Hematopoietic multipotent progenitor cell (in vitro differentiated cells): Measurements from ENCODE around the gene DLEC1. TPM values are rescaled to one million over a fixed set of nuclear protein-coding genes. Genes with fewer than 3 reads are reported as not detected.
"Not testable (repeated sequence)": the region's sequence is repeated elsewhere in the genome, so short reads cannot be mapped to it uniquely, and the experiment has no call there.

Experiments
- DNase-seq, 3 donors: peaks; one replicate each; pipeline ENCODE4 v3.0.0-alpha.2; 2011 to 2015; ENCODE audit warnings: low read depth in 2 of 3, low spot score in 2 of 3
- total RNA-seq: library from RNA; depleted of rRNA; stranded (reverse); fragments of >200 nt; gene quantifications from one replicate; pipeline ENCODE4 v1.2.3, GENCODE V29; 2012

Gene DLEC1
- total RNA-seq, 1 donor = 0.54 TPM

DNA sequence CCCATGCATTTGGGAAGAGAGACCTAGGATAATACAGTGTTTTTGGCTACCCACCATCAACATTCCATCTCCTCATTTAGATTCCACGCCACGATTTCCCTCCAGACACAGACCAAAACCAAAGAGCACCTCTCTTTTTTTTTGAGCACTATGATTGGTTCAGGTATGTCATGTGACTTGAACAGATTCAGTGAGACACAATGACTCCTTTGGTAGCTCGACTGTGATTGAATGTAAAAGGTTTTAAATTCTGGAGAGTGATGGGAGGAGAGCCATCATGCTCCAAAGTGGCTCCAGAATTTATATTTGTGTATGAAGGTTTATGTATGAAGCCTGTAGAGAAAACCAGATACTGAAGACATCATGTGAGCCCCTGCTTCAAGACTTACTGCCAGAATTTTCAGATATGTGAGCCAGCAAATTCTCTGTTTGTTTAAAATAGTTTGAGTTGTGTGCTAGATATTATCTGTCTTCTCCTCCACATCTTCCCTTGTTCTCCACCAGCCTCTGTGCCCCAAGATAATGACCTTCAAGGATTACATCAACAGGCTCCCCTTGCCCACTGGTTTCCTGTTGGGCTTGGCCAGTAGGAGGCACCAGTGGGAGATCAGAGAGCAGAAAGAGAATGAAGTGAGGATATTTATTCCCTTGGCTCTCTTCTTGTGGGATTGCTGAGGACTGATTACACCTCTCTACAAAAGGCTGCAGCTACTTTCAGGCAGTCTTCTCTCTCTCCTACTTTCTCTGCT is 111.9 kb downstream of the DLEC1 start:
- DNase-seq = no peak

DNA sequence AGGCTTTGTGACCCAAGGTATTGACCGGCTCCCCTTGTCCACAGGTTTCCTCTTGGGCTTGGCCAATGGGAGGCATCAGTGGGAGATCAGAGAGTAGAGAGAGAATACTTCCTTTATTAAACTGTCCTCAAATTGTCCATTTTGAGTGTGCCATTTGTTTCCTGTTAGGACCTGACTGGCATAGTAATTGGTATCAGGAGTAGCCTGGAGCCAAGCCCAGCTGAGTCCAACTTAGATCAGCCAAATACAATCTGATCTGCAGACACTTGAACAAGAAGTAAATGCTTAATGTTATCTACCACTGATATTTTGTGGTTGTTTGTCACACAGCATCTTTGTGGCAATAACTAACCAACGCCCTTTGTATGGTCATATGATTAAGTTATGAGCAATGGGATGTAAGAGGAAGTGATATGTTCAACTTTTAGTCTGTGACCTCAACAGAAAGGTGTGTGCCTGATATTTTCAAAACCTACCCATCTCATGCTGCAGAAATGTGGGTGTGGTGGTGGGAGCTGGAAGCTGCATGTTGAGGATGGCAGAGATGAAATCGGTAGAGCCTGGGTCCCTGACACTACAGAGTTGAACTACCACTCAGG is 112.8 kb downstream of the DLEC1 start:
- DNase-seq = peak in 1 of 3 donors; percentile 15

DNA sequence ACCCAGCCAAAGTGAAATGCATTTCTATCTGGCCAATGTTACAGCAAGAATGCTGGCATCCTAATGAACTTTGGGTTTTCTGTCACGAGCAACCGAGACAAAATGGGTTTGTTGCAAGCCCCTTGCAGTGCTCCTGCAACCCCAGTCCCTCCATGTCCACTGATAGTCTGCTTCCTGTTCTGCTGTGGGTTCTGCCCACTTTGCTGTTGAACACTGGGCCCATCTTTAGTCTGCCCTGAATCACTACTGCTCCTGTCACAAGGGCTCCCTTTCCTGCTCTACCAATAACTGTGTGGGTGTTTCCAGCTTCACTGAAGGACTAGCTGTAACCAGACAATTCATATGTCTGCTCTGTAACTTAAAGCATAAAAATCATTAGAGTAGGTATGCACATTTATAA is 113.6 kb downstream of the DLEC1 start:
- no peak for DNase-seq

DNA sequence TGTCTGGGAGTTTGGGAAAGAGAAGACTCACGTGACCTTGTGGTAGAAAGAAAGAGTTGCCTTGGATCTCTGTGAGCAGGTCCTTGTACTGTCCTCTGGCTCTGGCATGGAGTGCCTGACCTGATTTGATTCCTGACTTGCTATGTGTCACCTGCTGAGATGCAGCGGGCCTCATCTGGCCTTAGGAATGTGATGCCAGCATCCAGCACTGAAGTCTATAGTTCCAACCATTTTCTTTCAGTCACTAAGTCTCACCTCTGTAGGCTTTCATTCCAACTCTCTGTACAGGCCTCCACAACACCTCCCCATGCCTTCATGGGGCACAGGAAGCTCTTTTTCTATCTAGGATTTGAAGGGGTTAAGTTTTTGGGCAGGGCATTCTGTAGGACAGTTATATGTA is 114.2 kb downstream of the DLEC1 start:
- DNase-seq = no peak

DNA sequence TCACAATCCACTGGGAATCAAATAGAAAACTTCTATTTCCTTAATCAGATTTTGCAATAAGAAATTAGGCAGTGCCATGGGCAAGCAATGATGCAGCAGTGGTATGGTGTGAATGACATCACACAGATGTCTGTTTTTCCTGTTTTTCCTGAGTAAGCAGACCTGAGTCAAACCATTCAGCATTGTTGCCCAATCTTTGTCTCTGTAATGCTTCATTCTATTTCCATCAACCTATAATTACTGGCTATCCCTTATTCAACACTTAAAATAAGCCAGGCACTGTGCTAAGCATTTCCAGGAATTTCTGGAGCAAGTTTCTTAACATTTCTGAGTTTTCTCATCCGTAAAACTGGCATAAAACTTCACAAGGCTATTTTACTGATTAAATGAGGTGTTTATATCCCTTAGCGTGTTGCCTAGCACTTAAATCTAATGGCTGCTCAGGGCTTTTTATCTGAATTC is 115.1 kb downstream of the DLEC1 start:
- DNase-seq = no peak

DNA sequence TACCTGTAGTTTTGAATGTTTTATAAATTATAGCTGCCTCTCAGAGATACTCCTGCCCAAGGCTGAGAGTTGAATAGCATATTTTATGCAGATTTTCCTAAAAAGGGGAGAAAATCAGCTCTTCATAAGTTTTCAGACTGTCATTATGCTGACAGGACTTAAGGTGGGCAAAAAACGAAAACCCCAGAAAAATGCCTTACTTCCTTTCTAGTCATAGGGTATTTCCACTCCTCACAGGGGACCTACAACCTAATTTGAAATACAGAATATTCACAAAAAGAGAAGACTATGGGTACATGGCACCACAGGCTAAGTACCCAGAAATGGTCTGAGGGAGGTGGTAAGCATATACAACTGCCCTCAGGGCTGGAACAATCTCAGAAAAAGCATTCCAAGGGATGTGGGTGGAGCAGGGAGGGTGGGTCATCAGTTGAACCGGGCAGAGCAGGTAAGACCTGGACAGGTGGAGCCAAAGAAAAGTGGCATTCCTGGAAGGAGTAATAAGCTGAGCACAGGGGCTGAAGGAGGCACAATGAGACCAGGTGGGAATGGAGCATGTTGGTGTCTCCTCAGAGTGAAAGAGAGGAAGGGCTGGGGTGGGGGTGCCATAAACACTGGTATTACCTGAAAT is 115.7 kb downstream of the DLEC1 start:
- DNase-seq = no peak

DNA sequence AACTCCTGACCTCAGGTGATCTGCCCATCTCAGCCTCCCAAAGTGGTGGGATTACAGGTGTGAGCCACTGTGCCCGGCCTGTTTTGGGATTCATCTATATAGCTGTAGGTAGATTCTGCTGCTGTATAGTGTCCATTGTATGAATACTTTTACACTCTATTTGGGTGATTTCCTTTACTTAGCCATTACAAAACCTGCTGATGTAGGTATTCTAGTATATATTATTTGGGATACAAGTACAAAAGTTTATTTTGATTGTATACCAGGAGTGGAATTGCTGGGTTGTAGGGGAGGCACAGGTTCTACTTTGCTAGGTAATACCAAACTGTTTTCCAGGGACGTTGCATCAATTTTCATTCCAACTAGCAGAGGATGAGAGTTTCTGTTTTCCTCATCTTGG is 116.8 kb downstream of the DLEC1 start:
- no peak for DNase-seq

DNA sequence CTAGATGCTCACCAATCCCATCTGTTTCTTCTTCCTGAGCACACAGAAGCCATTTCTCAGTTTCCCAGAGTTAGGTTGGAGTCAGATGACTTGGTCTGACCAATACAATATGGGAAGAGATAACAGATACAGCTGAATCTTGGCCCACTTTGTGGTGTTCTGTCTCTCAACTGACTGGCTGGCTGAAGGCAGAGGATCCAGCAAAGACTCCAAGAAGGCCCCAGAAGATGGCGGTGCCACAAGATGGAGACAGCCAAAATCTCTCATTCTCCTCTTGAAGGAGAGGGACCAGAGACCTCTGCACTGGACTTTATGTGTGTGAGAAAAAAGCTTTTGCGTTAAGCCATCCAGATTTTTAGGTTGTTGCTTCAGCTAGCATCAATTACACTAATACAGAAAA is 118.1 kb downstream of the DLEC1 start:
- no peak for DNase-seq

DNA sequence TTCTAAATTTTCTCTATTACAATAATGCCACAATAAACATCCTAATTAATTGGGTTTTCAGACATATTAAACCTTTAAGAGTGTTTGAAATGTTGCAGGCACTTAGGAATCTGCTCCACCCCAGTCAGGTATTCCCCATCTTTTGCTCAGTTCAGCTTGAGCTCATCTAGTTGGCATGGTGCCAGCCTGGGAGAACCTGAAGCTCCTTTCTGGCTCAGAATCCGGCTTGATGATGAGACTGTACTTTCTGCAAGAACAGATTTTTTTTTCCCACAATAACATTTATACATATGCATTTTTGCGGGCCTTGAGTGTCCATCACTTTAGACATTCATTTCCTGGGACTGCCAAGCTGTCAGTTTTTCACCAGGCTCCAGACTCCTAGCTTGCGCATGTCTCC is 118.6 kb downstream of the DLEC1 start:
- no peak for DNase-seq

DNA sequence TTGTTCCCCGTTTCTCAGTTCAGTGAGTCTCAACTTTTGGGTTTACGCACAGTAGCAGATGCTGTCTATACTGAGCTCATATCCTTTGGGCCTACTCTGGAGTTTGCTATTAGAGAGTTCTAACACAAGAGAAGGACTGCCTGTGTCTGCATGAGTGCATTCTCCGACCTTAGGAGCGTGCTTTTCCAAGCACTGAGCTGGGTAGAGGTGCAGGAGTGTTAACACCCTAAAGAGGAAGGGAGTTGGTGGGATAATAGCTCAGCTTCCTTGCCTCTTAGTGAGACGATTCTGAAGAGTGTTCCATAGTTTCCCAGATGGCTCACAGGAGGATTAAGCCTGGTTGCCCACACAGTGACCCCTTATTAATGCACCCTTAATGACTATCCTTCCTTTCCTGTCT is 119.5 kb downstream of the DLEC1 start:
- no peak for DNase-seq

DNA sequence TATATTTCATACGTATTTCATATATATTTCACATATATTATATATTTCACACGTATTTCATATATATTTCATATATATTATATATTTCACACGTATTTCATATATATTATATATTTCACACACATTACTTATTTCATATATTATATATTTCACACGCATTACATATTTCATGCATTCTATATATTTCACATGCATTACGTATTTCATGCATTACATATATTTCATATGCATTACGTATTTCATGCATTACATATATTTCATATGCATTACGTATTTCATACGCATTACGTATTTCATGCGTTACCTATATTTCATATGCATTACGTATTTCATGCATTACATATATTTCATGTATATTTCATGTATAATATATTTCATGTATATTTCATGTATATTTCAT is 121.7 kb downstream of the DLEC1 start:
- DNase-seq = not testable (repeated sequence)

DNA sequence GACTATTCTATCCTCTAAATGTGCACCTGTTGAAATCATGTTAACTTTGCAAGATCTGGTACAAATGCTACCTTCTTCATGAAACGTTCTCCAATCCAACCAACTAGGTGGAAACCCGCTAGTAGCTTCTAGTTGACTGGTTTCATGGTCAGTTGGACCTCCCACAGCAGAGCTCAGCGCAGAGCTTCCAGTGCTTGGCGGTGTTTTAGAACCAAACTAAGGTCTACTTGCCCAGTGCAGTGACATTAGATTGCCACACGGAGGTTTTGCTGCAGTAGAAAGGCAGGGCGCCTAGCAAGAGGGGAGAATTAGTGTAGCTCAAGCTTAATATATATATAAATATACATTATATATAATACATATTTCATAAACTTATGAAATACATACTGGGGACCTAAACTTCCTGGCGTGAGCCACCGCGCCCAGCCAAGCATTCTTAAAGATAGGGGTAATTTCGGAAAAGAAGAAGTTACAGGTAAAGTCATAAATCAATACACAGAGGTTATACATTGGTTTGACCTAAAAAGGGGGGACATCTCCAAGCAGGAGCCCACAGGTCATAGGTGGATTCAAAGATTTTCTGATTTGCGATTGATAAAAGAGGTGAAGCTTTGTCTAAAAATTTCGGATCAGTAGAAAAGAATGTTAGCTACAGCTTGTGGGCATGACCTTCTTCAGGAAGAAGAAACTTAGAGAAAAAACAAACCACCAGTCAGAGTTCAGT is 124.3 kb downstream of the DLEC1 start:
- DNase-seq = peak in 2 of 3 donors; percentile 32 to 56

DNA sequence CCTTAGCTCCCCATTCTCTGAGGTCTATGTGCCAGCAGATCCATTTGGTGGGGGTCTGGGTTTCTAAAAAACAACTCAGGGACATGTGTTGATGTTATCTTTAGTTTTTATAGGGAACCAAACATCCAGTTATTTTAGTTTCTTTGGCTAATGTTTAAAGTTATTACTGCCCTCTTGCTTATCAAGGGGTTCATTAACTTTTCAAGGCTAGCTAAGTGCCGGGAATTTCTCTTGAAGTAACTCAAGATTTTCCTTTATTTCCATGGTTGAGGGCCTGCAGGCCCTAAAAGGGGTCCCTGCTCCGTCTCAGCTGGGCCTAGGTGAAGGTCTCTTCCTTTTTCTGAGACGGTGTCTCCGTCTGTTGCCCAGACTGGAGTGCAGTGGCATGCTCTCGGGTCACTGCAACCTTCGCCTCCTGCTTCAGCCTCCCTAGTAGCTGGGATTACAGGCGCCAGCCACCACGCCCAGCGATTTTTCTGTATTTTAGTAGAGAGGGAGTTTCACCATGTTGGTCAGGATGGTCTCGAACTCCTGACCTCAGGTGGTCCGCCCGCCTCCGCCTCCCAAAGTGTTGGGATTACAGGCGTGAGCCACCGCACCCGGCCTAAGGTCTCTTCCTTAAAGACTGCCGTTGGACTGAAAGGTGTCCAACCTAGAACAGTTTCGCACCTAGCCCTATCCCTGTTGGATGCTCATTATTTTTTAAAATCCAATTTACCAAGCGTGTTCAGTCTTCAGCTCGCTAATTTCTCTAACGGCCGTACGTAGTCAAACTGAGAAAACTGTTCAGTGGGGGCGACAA is 125.0 kb downstream of the DLEC1 start:
- DNase-seq = no peak

DNA sequence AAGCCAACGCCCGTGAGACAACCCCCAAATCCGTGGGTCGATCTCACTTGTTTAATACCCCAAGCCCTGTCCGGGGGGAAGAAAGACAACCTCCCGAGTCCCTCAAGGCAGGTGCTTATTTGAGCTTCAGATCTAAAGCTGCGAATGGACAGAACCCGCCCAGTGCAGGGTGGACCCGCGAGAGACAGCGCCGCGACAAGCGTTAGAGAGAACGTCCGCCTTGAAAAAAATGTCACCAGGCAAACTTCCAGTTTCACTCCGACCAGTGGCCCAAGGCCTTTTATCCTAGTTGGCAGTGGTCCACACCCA is 125.6 kb downstream of the DLEC1 start:
- no peak for DNase-seq

DNA sequence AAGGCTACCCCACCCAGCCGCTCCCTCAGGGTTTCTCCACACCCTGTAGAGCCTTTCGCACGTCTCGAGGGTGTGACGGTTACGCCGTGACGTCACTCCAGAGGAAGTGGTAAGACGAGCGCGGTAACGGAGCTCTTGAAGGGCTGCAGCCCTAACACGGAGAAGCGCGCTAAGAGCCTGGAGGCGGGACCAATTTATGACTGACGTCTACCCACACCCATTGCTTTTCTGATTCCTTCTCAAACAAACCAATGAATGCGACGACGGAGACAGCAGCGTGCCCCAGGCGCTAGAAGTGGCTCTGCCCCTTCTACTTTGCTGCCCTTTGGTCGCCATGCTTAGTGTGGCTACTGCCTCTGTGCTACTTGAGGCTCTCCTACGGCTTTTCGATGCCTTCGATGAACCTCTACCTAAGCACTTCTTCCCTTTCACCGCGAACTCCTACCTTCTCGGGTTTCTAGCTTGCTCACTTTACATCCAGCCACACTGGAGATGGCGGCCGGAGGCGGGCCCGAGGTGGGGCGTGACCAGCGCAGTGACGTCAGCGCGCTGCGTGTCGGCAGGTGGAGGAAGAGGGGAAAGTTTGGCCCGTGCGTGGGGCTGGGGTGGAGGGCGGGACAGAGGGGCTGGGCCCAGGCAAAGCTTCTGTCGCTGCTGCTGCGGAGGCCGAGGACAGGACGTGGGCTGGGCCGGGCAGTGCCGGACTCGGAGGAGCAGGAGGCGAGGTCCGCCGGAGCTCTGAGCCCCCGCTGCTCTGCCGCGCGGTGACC is 126.1 kb downstream of the DLEC1 start, which contains the start of gene OXSR1:
OXSR1 (plus strand) TSS at position 586 of the 770 bp plus-strand sequence. CDS start 340 bp downstream, outside the sequence.
- DNase-seq = peak; percentile 98 to 100 (median 100)

DNA sequence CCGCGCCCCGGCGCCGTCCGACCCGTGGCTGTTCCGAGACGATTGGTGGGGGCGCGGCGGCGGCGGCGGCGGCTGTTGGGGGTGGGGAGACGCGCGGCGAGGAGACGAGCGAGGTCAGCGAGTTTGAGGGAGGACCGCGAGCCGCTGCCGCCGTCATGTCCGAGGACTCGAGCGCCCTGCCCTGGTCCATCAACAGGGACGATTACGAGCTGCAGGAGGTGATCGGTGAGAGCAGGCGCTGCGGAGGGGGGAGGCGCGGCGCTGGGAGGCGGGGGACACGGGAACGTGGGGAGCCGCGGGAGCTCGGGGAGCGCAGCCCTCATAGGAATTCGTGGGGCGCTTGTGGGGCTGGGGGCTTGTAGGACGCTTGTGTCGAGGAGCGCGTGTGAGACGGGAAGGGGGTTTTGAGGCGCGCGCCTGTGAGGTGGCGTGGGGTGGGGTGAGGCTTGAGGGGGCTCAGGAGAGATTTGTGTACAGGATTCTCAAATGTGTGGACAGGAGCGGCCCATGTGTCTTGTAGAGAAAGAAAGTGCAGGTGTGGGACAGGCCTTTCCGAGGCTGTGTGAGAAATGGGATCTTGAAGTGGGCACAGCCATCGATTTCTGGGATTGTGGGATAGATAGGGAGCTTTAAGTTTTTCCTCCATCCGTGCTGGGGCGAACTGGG is 126.8 kb downstream of the DLEC1 start:
- peak in 2 of 3 donors; percentile 35 to 36 for DNase-seq

DNA sequence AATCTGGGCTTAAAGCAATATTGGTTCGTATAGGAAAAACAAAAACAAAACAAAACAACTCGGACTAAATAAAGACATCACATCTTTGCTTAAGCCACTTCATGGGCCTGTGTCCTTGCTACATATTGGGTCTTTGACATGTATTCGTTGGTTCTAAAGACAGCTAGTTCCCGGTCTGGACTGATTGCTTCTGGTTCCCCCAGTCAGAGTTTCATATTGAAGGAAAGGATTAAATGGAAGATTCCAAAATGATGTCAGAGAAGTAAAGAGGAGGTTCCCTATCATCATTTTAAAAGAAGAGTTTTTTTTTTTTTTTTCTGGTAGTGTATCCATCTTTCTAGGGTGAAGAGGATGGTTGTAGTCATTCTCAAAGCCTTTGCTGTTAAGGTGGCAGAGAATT is 128.6 kb downstream of the DLEC1 start:
- no peak for DNase-seq

DNA sequence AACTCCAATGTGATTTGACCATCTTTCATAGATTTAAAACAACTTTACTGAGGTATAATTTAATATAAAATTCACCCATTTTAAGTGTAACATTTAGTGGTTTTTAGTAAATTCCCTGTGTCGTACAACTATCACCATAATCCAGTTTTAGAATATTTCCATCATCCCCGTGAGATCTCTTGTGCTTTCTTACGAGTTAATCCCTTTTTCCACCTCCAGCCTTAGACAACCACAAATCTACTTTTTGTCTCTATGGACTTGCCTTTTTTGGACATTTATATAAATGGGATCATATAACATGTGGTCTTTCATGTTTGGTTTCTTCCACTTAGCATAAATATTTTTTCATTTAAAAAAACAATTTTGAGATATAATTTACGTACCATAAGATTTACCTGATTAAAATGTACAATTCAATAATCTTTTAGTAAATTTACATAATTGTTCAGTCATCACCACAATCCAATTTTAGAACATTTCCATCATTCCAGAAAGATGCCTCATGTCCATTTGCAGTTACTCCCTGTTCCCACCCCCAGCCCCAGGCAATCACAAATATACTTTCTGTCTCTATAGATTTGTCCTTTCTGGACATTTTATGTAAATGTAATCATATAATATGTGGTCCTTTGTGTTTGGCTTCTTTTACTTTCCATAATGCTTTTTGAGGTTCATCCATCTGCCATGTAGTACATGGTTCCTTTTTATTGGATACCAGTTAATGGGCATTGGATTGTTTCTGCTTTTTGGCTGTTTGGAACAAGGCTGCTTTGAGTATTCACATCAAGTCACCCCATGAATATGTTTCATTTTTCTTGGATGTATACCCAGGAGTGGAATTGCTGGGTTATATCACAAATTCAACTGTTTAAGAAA is 129.4 kb downstream of the DLEC1 start:
- no peak for DNase-seq

DNA sequence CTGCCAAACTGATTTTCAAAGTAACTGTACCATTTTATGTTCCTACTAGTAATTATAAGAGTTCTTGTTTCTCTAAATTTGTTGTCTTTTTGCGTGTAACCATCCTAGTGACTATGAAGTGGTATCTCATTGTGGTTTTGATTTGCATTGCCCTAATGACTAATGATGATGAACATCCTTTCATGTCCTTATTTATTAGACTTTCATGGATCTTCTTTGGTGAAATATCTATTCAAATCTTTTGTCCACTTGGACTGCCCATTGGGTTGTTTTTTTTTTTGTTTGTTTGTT is 130.0 kb downstream of the DLEC1 start:
- DNase-seq = no peak
